ENCODE measurements around the gene ANKS1A. TPM values are rescaled to one million over a fixed set of nuclear protein-coding genes. Genes with fewer than 3 reads are reported as not detected.
A peak's percentile ranks its signal among the peaks of the same experiment; 100 is the strongest.
"Not testable (repeated sequence)": the region's sequence is repeated elsewhere in the genome, so short reads cannot be mapped to it uniquely, and the experiment has no call there.

ANKS1A gene
- total RNA-seq, 1 experiment from 2014 or later = 14.4 TPM

- H3K4me3 ChIP-seq (ENCODE audit: low read depth in 2 of 2, low read length in 2 of 2) = no peak overlapping the region
- no peak for DNase-seq (ENCODE audit: low read depth, low spot score)
- H3K4me1 ChIP-seq (ENCODE audit: control insufficient read depth, insufficient read depth, low read length) = no peaks in the 10 kb centered on the region
- TF ChIP-seq POLR2AphosphoS5 (IDR thresholded peaks at IDR 0.05; ENCODE audit: low read depth, low read length) (no peak), CTCF (IDR thresholded peaks at IDR 0.05) (no peak), TCF7L2 (IDR thresholded peaks at IDR 0.05; ENCODE audit: low read depth, low read length) (no peak), SIN3A (IDR thresholded peaks at IDR 0.05; ENCODE audit: borderline replicate concordance, insufficient read depth, low read depth, low read length) (no peak), REST (IDR thresholded peaks at IDR 0.05; ENCODE audit: insufficient read depth in 1 of 2, low read depth in 2 of 2, low read length in 1 of 2) (no peak)
- intact Hi-C loops (cut with micrococcal nuclease; ENCODE audit: unreplicated experiment) (no loop called here), in situ Hi-C loops (cut with HindIII; ENCODE audit: low pct_unique_long_range_greater_than_20kb, low sequenced_read_pairs) (no loop called here)
- ATAC-seq = no peak
- H3K9me3 ChIP-seq (ENCODE audit: control insufficient read depth, insufficient read depth, low read depth, low read length) = no peaks in the 10 kb centered on the region
- CTCF ChIA-PET = no interaction called here
- no peaks in the 10 kb centered on the region for H3K27me3 ChIP-seq (ENCODE audit: control insufficient read depth, insufficient read depth, low read length)
- no peaks in the 10 kb centered on the region for H3K36me3 ChIP-seq (ENCODE audit: control insufficient read depth, insufficient read depth, low read length)
- POLR2A ChIA-PET = no interaction called here
- no TSS peak for BruUV-seq (replicated peaks)
- no peak overlapping the region for H3K27ac ChIP-seq (ENCODE audit: low read length)
Observed at GRCh38 chr6:35105078-35105477, 216.0 kb downstream of the ANKS1A start.

GRCh38 chr6:35106061-35106460 is 217.0 kb downstream of the ANKS1A start:
- CTCF ChIA-PET; H3K27ac ChIP-seq (ENCODE audit: low read length); H3K4me1 ChIP-seq (ENCODE audit: control insufficient read depth, insufficient read depth, low read length); ATAC-seq; H3K9me3 ChIP-seq (ENCODE audit: control insufficient read depth, insufficient read depth, low read depth, low read length); intact Hi-C loops (cut with micrococcal nuclease; ENCODE audit: unreplicated experiment); in situ Hi-C loops (cut with HindIII; ENCODE audit: low pct_unique_long_range_greater_than_20kb, low sequenced_read_pairs); DNase-seq (ENCODE audit: low read depth, low spot score); H3K27me3 ChIP-seq (ENCODE audit: control insufficient read depth, insufficient read depth, low read length); BruUV-seq (replicated peaks); POLR2A ChIA-PET; H3K36me3 ChIP-seq (ENCODE audit: control insufficient read depth, insufficient read depth, low read length); H3K4me3 ChIP-seq (ENCODE audit: low read depth in 2 of 2, low read length in 2 of 2): not testable (repeated sequence)

GRCh38 chr6:35107208-35107607 is 218.2 kb downstream of the ANKS1A start:
- H3K9me3 ChIP-seq (ENCODE audit: control insufficient read depth, insufficient read depth, low read depth, low read length); H3K27me3 ChIP-seq (ENCODE audit: control insufficient read depth, insufficient read depth, low read length); CTCF ChIA-PET; intact Hi-C loops (cut with micrococcal nuclease; ENCODE audit: unreplicated experiment); H3K27ac ChIP-seq (ENCODE audit: low read length); H3K4me3 ChIP-seq (ENCODE audit: low read depth in 2 of 2, low read length in 2 of 2); BruUV-seq (replicated peaks); POLR2A ChIA-PET; DNase-seq (ENCODE audit: low read depth, low spot score); H3K36me3 ChIP-seq (ENCODE audit: control insufficient read depth, insufficient read depth, low read length); in situ Hi-C loops (cut with HindIII; ENCODE audit: low pct_unique_long_range_greater_than_20kb, low sequenced_read_pairs); H3K4me1 ChIP-seq (ENCODE audit: control insufficient read depth, insufficient read depth, low read length): not testable (repeated sequence)
- ATAC-seq = peak; percentile 42

GRCh38 chr6:35107761-35108160 is 218.7 kb downstream of the ANKS1A start:
- CTCF ChIA-PET; BruUV-seq (replicated peaks); intact Hi-C loops (cut with micrococcal nuclease; ENCODE audit: unreplicated experiment); POLR2A ChIA-PET; H3K4me1 ChIP-seq (ENCODE audit: control insufficient read depth, insufficient read depth, low read length); in situ Hi-C loops (cut with HindIII; ENCODE audit: low pct_unique_long_range_greater_than_20kb, low sequenced_read_pairs); H3K4me3 ChIP-seq (ENCODE audit: low read depth in 2 of 2, low read length in 2 of 2); H3K9me3 ChIP-seq (ENCODE audit: control insufficient read depth, insufficient read depth, low read depth, low read length); H3K36me3 ChIP-seq (ENCODE audit: control insufficient read depth, insufficient read depth, low read length); DNase-seq (ENCODE audit: low read depth, low spot score); H3K27me3 ChIP-seq (ENCODE audit: control insufficient read depth, insufficient read depth, low read length); H3K27ac ChIP-seq (ENCODE audit: low read length): not testable (repeated sequence)
- 0 out of 2 replicates have a peak, but pooled peaks have one; percentile 26 for ATAC-seq
